ENCODE data around the gene PRLR.

PRLR gene

GRCh38 chr5:35230038-35230611 is at the start of gene PRLR:
PRLR (minus strand) TSS chr5:35230487; CDS start chr5:35089620, 140,867 bp downstream.
- no peak within 1 kb of the TSS for H3K27ac ChIP-seq (ENCODE audit: low read length)

GRCh38 chr5:35274839-35275509 is 44.7 kb upstream of the PRLR start:
- no peak overlapping the region for H2AFZ ChIP-seq (ENCODE audit: low read depth, low read length)
- H3K4me3 ChIP-seq (ENCODE audit: low read length) = no peak overlapping the region
- no peak overlapping the region for H3K9ac ChIP-seq (ENCODE audit: low read length)
- no peak overlapping the region for H3K4me2 ChIP-seq (ENCODE audit: low read length)
- H3K27me3 ChIP-seq (ENCODE audit: low read depth, low read length) = no peaks in the 10 kb centered on the region
- H3K36me3 ChIP-seq (replicated peaks; ENCODE audit: low read depth, low read length) = no peaks in the 10 kb centered on the region
- no peaks in the 10 kb centered on the region for H4K20me1 ChIP-seq (ENCODE audit: insufficient read depth, low read length)
- no peak for TF ChIP-seq CTCF (IDR thresholded peaks at IDR 0.05; ENCODE audit: low read depth, low read length)
- no peak for TF ChIP-seq EZH2phosphoT487 (IDR thresholded peaks at IDR 0.05; ENCODE audit: low read depth)
- no peaks in the 10 kb centered on the region for H3K79me2 ChIP-seq (ENCODE audit: low read length)
- no peaks in the 10 kb centered on the region for H3K9me3 ChIP-seq (ENCODE audit: insufficient read depth, low read length)
- H3K27ac ChIP-seq (ENCODE audit: low read length) = no peak overlapping the region
- peaks cover 8% of the 10 kb centered on the region for H3K4me1 ChIP-seq (ENCODE audit: low read length)

More at GRCh38 chr5:35230038-35230611, at the start of gene PRLR:
- Histone ChIP-seq H3K36me3 (replicated peaks; ENCODE audit: low read depth, low read length) (no peaks in the 10 kb centered on the region), H3K9ac (ENCODE audit: low read length) (peak within 1 kb of the TSS; percentile 39; the same call in 1 of the 2 replicates), H2AFZ (ENCODE audit: low read depth, low read length) (peak within 1 kb of the TSS; percentile 99), H4K20me1 (ENCODE audit: insufficient read depth, low read length) (no peaks in the 10 kb centered on the region), H3K27me3 (ENCODE audit: low read depth, low read length) (no peaks in the 10 kb centered on the region), H3K4me2 (ENCODE audit: low read length) (peak within 1 kb of the TSS; percentile 93), H3K79me2 (ENCODE audit: low read length) (no peaks in the 10 kb centered on the region), H3K9me3 (ENCODE audit: insufficient read depth, low read length) (no peaks in the 10 kb centered on the region), H3K4me3 (ENCODE audit: low read length) (peak within 1 kb of the TSS; percentile 78), H3K4me1 (ENCODE audit: low read length) (peaks cover 17% of the 10 kb centered on the region)
- TF ChIP-seq CTCF (IDR thresholded peaks at IDR 0.05; ENCODE audit: low read depth, low read length) = no peak
- TF ChIP-seq EZH2phosphoT487 (IDR thresholded peaks at IDR 0.05; ENCODE audit: low read depth) = no peak

DNA sequence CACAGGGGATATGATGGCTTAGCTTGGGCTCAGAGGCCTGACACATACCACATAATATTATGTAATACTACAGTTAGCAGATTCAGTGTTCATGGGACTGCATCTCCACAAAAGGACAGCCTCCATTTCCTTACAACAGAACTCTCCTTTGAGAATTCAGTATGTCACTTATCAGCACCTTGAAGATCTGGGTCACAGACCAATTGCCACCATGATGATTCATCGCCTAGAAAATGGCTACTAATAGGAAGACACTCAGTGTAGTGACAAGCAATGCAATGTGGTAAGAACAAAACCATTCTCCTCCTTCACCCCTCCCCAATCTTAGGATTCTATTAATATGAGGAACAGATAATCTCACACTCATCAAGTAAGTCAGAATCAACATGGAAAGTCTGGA is 38.7 kb upstream of the PRLR start:
- Histone ChIP-seq H3K27ac (ENCODE audit: low read length) (no peak overlapping the region), H3K36me3 (replicated peaks; ENCODE audit: low read depth, low read length) (no peaks in the 10 kb centered on the region)

More for the DNA sequence above, 38.7 kb upstream of the PRLR start:
- H3K4me1 ChIP-seq (ENCODE audit: low read length) = peaks cover 6% of the 10 kb centered on the region; the same call in 1 of the 2 replicates
- no peak overlapping the region for H3K4me2 ChIP-seq (ENCODE audit: low read length)
- H3K27me3 ChIP-seq (ENCODE audit: low read depth, low read length) = no peaks in the 10 kb centered on the region
- no peak overlapping the region for H3K4me3 ChIP-seq (ENCODE audit: low read length)
- H2AFZ ChIP-seq (ENCODE audit: low read depth, low read length) = no peak overlapping the region
- TF ChIP-seq CTCF (IDR thresholded peaks at IDR 0.05; ENCODE audit: low read depth, low read length) = no peak
- TF ChIP-seq EZH2phosphoT487 (IDR thresholded peaks at IDR 0.05; ENCODE audit: low read depth) = no peak
- no peaks in the 10 kb centered on the region for H3K79me2 ChIP-seq (ENCODE audit: low read length)
- H3K9me3 ChIP-seq (ENCODE audit: insufficient read depth, low read length) = no peaks in the 10 kb centered on the region
- H3K9ac ChIP-seq (ENCODE audit: low read length) = no peak overlapping the region
- H4K20me1 ChIP-seq (ENCODE audit: insufficient read depth, low read length) = no peaks in the 10 kb centered on the region

All from OCI-LY3 (cell line).